T-cell (primary cell): Measurements from ENCODE around the gene PTMS. TPM values are rescaled to one million over a fixed set of nuclear protein-coding genes. Genes with fewer than 3 reads are reported as not detected.

Experiments
- ATAC-seq, 4 experiments: fragments of 200-7000 bp in 3 of 4; fragments of 150-1000 bp in 1 of 4; cut with Tn5 transposase; replicated peaks in 1 of 4; 1 replicate in 3 of 4; 2 replicates in 1 of 4; pipeline ENCODE4 v1.10.0; 2021; ENCODE audit warnings: moderate library complexity in 3 of 4, mild to moderate bottlenecking in 2 of 4, moderate number of reproducible peaks in 1 of 4
- CTCF ChIA-PET, 2 donors: fragments of 300-600 bp; sonication (Branson Sonifier 250); formaldehyde crosslinking; loops; one replicate each; lab custom pipeline; 2022; ENCODE audit warnings: antibody characterized with exemption in 2 of 2; lab: Charles Lee
- POLR2A ChIA-PET, 2 donors: fragments of 300-600 bp; sonication (Branson Sonifier 250); formaldehyde crosslinking; loops; one replicate each; lab custom pipeline; 2022; ENCODE audit warnings: antibody characterized with exemption in 2 of 2; lab: Charles Lee
- DNase-seq, 35 experiments: peaks; one replicate each; pipeline versions ENCODE4 v3.0.0 to v3.0.0-alpha.2; 2013 to 2023
- H3K27ac ChIP-seq: one replicate; pipeline ENCODE4 v1.5.1; 2013; ENCODE audit warnings: low read length
- H3K27me3 ChIP-seq, 2 experiments: replicated peaks in 1 of 2; 1 replicate in 1 of 2; 2 replicates in 1 of 2; pipeline versions ENCODE4 v1.6.1 to v1.7.0; 2013; ENCODE audit warnings: low read length in 1 of 2, mixed read lengths in 1 of 2; ENCODE audit not compliant: control insufficient read depth in 2 of 2, insufficient read depth in 2 of 2; ENCODE audit errors: extremely low read depth in 1 of 2
- H3K36me3 ChIP-seq, 2 donors: 1 replicate in 1 of 2; 2 replicates in 1 of 2; pipeline versions ENCODE4 v1.6.1 to v1.7.0; 2013; ENCODE audit warnings: low read length in 1 of 2; ENCODE audit not compliant: control insufficient read depth in 2 of 2, insufficient read depth in 1 of 2; ENCODE audit errors: extremely low read depth in 1 of 2
- H3K4me1 ChIP-seq, 2 experiments: 1 replicate in 1 of 2; 2 replicates in 1 of 2; pipeline versions ENCODE4 v1.6.1 to v1.7.0; 2013; ENCODE audit warnings: low read length in 2 of 2, mixed read lengths in 1 of 2; ENCODE audit not compliant: insufficient read depth in 2 of 2, control insufficient read depth in 1 of 2; ENCODE audit errors: extremely low read depth in 1 of 2
- H3K4me3 ChIP-seq, 2 donors: 1 replicate in 1 of 2; 2 replicates in 1 of 2; pipeline versions ENCODE4 v1.5.1 to v1.7.0; 2013; ENCODE audit warnings: mild to moderate bottlenecking in 2 of 2, low read length in 1 of 2, moderate library complexity in 1 of 2; ENCODE audit not compliant: control insufficient read depth in 1 of 2; ENCODE audit errors: extremely low read depth in 1 of 2
- H3K9me3 ChIP-seq: 2 replicates; pipeline ENCODE4 v1.7.0; 2013
- H3K27ac Mint-ChIP-seq, 2 donors: one replicate each; pipeline ENCODE4 v1.8.0; 2020 to 2021; ENCODE audit warnings: mild to moderate bottlenecking in 2 of 2, mixed read lengths in 2 of 2
- H3K27me3 Mint-ChIP-seq, 2 donors: one replicate each; pipeline ENCODE4 v1.8.0; 2021 to 2022; ENCODE audit warnings: mixed read lengths in 2 of 2
- H3K36me3 Mint-ChIP-seq: one replicate; pipeline ENCODE4 v1.8.0; 2021; ENCODE audit warnings: mixed read lengths
- H3K4me1 Mint-ChIP-seq, 3 donors: one replicate each; pipeline ENCODE4 v1.8.0; 2020 to 2022; ENCODE audit warnings: mixed read lengths in 3 of 3, mild to moderate bottlenecking in 1 of 3
- H3K4me3 Mint-ChIP-seq, 3 donors: one replicate each; pipeline ENCODE4 v1.8.0; 2020 to 2022; ENCODE audit warnings: mild to moderate bottlenecking in 3 of 3, mixed read lengths in 3 of 3, moderate library complexity in 3 of 3
- H3K9me3 Mint-ChIP-seq, 3 donors: one replicate each; pipeline ENCODE4 v1.8.0; 2020 to 2022; ENCODE audit warnings: mixed read lengths in 3 of 3
- WGBS: methylation state at CpG from one replicate; pipeline ENCODE4 v1.1.5; 2013; ENCODE audit warnings: missing lambda C conversion rate; ENCODE audit not compliant: insufficient coverage; 5-methylcytosine and 5-hydroxymethylcytosine counted together
- total RNA-seq, 35 experiments: library from RNA in 6 of 35; stranded (reverse) in 6 of 35; fragments of 120-200 nt in 1 of 35; gene quantifications; one replicate each; pipeline versions ENCODE4 v1.2.1 to v1.2.4 and lab custom pipeline; 2013 to 2026

The PTMS gene
- total RNA-seq, 5 donors from 2014 or later (not counting 1 experiment from before 2014, with no cell fraction given), result 6.5 to 15.9 (median 10.6) TPM

DNA sequence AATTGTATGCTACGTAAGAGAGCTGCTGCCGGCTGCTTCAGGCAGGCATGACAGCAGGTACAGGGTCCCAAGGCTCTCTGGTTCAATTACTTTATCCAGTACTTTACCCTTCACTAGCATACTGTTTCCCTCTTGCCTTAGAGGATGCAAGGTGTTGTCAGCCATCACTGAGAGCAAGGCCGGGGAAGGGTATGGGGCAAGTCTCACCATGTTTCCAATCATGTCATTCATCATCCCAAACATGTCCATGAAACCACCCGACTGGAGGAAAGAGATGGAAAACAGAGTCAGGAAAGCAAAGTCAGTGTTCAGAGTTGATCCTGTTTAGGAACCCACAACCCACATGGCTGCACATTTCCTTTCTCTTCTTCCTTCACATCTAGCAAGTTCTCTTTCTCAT lies 15.7 kb upstream of the PTMS start:
- no peak overlapping the region for H3K4me3 Mint-ChIP-seq
- peak overlapping the region in 1 of 2 donors; percentile 55 for H3K27ac Mint-ChIP-seq
- peaks cover 24% of the 10 kb centered on the region for H3K36me3 Mint-ChIP-seq
- no peaks in the 10 kb centered on the region for H3K9me3 Mint-ChIP-seq
- Histone ChIP-seq H3K27ac (no peak overlapping the region), H3K9me3 (no peaks in the 10 kb centered on the region), H3K27me3 (no peaks in the 10 kb centered on the region), H3K4me1 (peaks cover 5 to 31% of the 10 kb centered on the region in 2 experiments), H3K4me3 (no peak overlapping the region), H3K36me3 (peaks cover 8 to 56% of the 10 kb centered on the region in 2 donors)
- 100% methylated on average over 2 of the region's 4 CpGs for WGBS
- peaks cover 21 to 30% (median 25%) of the 10 kb centered on the region in 3 donors for H3K4me1 Mint-ChIP-seq
- DNase-seq (no peak), ATAC-seq (no peak)
- ChIA-PET POLR2A (no interaction called here), CTCF (interaction anchor here in 1 of 2 donors (0.5 kb wide), 1 partner anchor 120 kb away, joined by 4 read pairs; no protein-coding TSS in a partner anchor)
- H3K27me3 Mint-ChIP-seq, result no peaks in the 10 kb centered on the region

DNA sequence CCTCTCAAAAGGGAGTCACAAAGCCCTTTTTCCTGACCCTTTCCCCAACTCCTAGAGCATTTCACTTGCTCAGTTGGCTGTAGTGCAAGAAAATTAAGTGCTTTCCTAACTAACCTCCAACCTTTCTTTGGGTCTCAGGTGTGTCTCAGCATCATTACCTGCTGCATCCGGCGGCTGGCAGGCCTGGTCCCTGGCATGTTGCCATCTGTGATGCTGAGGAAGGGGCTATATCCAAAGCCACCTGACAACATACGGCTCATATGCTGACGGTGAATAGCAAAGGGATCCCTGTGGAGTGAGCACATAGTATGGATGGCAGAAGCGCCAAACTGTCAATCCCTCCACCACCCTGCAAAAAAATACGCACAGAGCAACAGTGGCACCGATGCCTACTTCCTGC lies 14.4 kb upstream of the PTMS start:
- ChIA-PET POLR2A (interaction anchor here in 1 of 2 donors (1.9 kb wide), 1 partner anchor 100 kb away, joined by 7 read pairs; the partner anchor contains the start of genes CDCA3 and USP5), CTCF (interaction anchor here (0.6 to 3.7 kb wide), 6 partner anchors 14 to 135 kb away, joined by 3 to 26 read pairs (median 12); partner anchors contain the start of genes COPS7A (in 1 of the 2), PTMS (in 1 of the 2) and SPSB2 (in 1 of the 2))
- 90% methylated on average over 2 of the region's 7 CpGs for WGBS
- H3K27me3 ChIP-seq, result no peaks in the 10 kb centered on the region
- no peaks in the 10 kb centered on the region for H3K27me3 Mint-ChIP-seq
- peak overlapping the region; percentile 83 to 97 for H3K27ac Mint-ChIP-seq
- H3K4me3 ChIP-seq, result no peak overlapping the region
- H3K27ac ChIP-seq, result peak overlapping the region; percentile 99
- ATAC-seq (no peak), DNase-seq (no peak)
- H3K4me3 Mint-ChIP-seq, result peak overlapping the region; percentile 88 to 93 (median 91)
- peaks cover 8 to 49% of the 10 kb centered on the region in 2 donors for H3K36me3 ChIP-seq
- no peaks in the 10 kb centered on the region for H3K9me3 ChIP-seq
- H3K9me3 Mint-ChIP-seq, result no peaks in the 10 kb centered on the region
- peaks cover 4 to 23% of the 10 kb centered on the region in 2 experiments for H3K4me1 ChIP-seq
- H3K36me3 Mint-ChIP-seq, result peaks cover 24% of the 10 kb centered on the region
- H3K4me1 Mint-ChIP-seq, result peaks cover 15 to 24% (median 19%) of the 10 kb centered on the region in 3 donors

DNA sequence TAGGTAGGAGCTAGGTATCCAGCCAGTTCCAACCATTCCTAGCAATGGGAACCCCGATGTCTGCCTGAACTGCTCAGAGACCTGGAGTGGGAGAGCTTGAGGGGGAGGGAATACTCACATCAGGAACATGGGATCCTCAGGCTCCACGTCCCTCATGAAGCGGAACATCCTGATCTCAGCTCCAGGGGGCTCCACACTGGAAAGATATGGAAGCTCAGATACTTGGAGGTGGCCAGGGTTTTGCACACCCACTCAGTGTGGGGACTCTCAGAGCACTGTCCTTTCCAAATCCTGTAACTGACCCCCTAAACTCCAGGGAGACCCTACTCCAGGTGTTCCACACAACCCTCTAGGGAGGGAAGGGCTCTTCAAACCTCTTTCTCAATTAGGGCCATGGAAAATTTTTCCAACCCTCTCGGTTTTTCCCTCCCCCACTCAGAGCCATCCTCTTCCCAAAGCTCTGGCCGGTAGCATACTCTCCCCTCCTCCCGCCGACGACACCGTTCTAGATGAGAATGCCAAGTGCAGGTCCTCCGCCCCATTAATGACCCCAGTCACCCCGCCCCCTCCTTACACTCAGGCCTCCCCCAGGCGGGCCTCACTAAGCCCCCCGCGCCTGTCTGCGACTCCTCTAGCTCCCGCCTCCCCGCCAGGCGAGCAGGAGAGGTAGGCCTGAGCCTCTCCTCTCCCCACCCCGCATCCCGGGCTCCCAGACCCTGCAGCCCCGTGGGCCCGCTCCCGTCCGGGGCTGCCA lies 13.8 kb upstream of the PTMS start:
- Mint-ChIP-seq H3K27me3 (no peaks in the 10 kb centered on the region), H3K4me1 (peaks cover 14 to 24% (median 17%) of the 10 kb centered on the region in 3 donors), H3K36me3 (peaks cover 19% of the 10 kb centered on the region), H3K27ac (peak overlapping the region; percentile 83 to 97), H3K9me3 (no peaks in the 10 kb centered on the region), H3K4me3 (peak overlapping the region; percentile 88 to 93 (median 91))
- peaks cover 4 to 23% of the 10 kb centered on the region in 2 experiments for H3K4me1 ChIP-seq
- peak in 1 of 4 experiments; percentile 2 for ATAC-seq
- no peaks in the 10 kb centered on the region for H3K9me3 ChIP-seq
- WGBS, result under 1% methylated on average over 18 of the region's 24 CpGs
- DNase-seq, result peak in 5 of 35 experiments; percentile 10 to 28 (median 20)
- POLR2A ChIA-PET, result interaction anchor here (0.5 to 1.9 kb wide), 7 partner anchors 28 to 1169 kb away, joined by 3 to 7 read pairs (median 3); partner anchors contain the start of genes CD4 (in 1 of the 2), CDCA3 (in 1 of the 2) and USP5 (in 1 of the 2)
- H3K27me3 ChIP-seq, result peaks cover 0 to 5% of the 10 kb centered on the region in 2 experiments
- H3K27ac ChIP-seq, result peak overlapping the region; percentile 99
- CTCF ChIA-PET, result interaction anchor here (0.6 to 3.7 kb wide), 21 partner anchors 14 to 258 kb away, joined by 3 to 34 read pairs (median 5); partner anchors contain the start of genes COPS7A (in 1 of the 2), PTMS (in 1 of the 2), SPSB2 (in 1 of the 2) and ZNF384 (in 1 of the 2)
- peak overlapping the region; percentile 89 to 99 for H3K4me3 ChIP-seq
- peaks cover 8 to 43% of the 10 kb centered on the region in 2 donors for H3K36me3 ChIP-seq

DNA sequence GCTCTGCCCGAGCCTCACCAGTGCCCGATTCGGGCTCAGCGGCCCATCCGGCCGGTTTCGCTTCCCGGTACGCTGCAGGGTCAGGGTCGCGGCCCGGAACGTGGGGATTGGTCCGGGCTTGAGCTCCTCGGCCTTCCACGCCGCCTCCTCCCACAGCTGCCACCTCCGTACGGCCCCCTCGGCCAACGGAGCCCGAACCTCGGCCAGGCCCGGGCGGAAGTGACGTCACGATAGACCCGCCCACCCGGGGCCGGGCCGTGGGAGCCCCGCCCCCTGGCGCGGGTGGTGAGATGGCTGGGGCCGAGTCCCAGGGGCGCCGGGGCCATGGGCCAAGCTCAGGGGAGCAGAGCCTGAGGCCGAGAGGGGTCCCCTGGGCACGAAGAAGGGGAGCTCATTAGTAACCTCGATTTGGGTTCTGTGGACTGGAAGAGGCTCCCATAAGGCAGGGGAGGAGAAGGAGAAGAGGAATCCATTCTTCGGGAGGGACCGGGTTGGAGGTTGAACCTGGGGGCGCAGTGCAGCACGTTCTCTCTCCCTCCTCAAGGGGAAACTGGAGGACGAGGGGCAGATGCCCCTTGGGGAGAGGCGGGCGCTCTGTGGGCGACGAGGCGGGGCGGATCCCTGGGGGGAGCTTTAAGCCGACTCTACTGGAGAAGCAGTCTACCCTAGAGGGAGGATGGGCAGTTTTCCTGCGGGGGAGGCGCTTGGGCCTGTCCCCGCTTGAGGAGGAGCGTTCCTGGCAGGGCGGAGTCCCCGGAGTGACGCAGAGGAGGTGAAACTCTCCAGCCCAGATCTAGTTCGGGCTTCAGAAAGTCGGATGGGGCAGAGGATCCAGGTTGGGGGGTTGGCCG lies 13.0 kb upstream of the PTMS start, which contains the start of gene MLF2:
TSS of gene MLF2 (minus strand) at position 221 of the 851 bp plus-strand sequence. CDS start 807 bp downstream, outside the sequence.
- DNase-seq, result peak; percentile 91 to 98 (median 95)
- Mint-ChIP-seq H3K9me3 (no peaks in the 10 kb centered on the region), H3K4me1 (peaks cover 14 to 24% (median 17%) of the 10 kb centered on the region in 3 donors), H3K27me3 (no peaks in the 10 kb centered on the region), H3K36me3 (peaks cover 11% of the 10 kb centered on the region), H3K4me3 (peak within 1 kb of the TSS; percentile 88 to 93 (median 91)), H3K27ac (peak within 1 kb of the TSS; percentile 92 to 97)
- Histone ChIP-seq H3K4me1 (peaks cover 4 to 23% of the 10 kb centered on the region in 2 experiments), H3K27me3 (peaks cover 0 to 6% of the 10 kb centered on the region in 2 experiments), H3K9me3 (no peaks in the 10 kb centered on the region), H3K4me3 (peak within 1 kb of the TSS; percentile 89 to 99), H3K36me3 (peaks cover 8 to 35% of the 10 kb centered on the region in 2 donors), H3K27ac (peak within 1 kb of the TSS; percentile 99)
- POLR2A ChIA-PET, result interaction anchor here (0.6 to 1.9 kb wide), 7 partner anchors 29 to 191 kb away, joined by 3 to 7 read pairs (median 3); partner anchors contain the start of genes C12orf57 (in 1 of the 2), CD4 (in 1 of the 2), CDCA3 (in 1 of the 2) and USP5 (in 1 of the 2)
- WGBS, result 0% methylated on average over 48 of the region's 62 CpGs
- peak; percentile 90 to 95 (median 94) for ATAC-seq
- CTCF ChIA-PET, result interaction anchor here (0.6 to 3.7 kb wide), 27 partner anchors 13 to 259 kb away, joined by 3 to 34 read pairs (median 4); partner anchors contain the start of genes CDCA3 (in 2 of the 2), PTMS (in 2 of the 2), COPS7A (in 1 of the 2) and SPSB2 (in 1 of the 2)

DNA sequence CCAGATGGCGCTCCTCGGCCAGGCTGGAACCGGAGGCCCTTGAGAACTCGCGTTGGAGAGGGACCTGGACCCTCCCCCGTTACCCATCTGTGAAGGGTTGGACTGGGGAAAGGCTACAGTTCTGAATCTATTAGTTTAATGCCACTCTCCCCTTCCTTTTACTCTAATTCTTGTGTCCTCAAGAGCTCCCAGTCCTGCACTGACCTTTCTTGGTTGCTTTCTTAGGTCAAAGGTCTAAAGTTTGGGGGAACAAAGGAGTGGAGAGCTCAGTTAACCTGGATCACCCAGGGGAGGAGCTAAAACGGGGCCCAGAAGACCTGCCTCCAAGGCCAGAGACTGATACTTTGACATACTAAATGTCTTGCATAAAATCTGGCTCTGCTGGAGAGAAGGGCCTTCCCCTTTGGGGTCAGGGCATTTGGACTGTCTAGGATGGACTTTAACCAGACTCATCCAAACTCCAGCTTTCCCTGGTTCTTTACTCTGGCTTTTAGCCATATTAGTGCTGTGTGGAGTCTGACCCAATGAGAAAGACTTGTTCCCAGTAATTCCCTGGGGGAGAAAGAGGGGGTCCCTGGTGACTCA lies 12.3 kb upstream of the PTMS start:
- no peak for ATAC-seq
- POLR2A ChIA-PET, result interaction anchor here in 1 of 2 donors (1.0 kb wide), 1 partner anchor 29 kb away, joined by 7 read pairs; no protein-coding TSS in a partner anchor
- CTCF ChIA-PET, result interaction anchor here (0.5 to 3.7 kb wide), 25 partner anchors 8 to 119 kb away, joined by 3 to 34 read pairs (median 6); partner anchors contain the start of genes CDCA3 (in 2 of the 2), PTMS (in 2 of the 2), COPS7A (in 1 of the 2) and SPSB2 (in 1 of the 2)
- H3K27me3 ChIP-seq, result peaks cover 0 to 6% of the 10 kb centered on the region in 2 experiments
- H3K9me3 ChIP-seq, result no peaks in the 10 kb centered on the region
- peak overlapping the region; percentile 92 to 97 for H3K27ac Mint-ChIP-seq
- no peak for DNase-seq
- peak overlapping the region; percentile 88 to 93 (median 91) for H3K4me3 Mint-ChIP-seq
- peaks cover 14 to 31% (median 23%) of the 10 kb centered on the region in 3 donors for H3K4me1 Mint-ChIP-seq
- H3K36me3 Mint-ChIP-seq, result peaks cover 7% of the 10 kb centered on the region
- peaks cover 4 to 23% of the 10 kb centered on the region in 2 experiments for H3K4me1 ChIP-seq
- H3K4me3 ChIP-seq, result peak overlapping the region; percentile 89 to 99
- H3K27me3 Mint-ChIP-seq, result no peaks in the 10 kb centered on the region
- H3K27ac ChIP-seq, result peak overlapping the region; percentile 99
- no CpG with 5 or more reads among the region's 7 CpGs for WGBS
- no peaks in the 10 kb centered on the region for H3K9me3 Mint-ChIP-seq
- peaks cover 8 to 28% of the 10 kb centered on the region in 2 donors for H3K36me3 ChIP-seq
